ENCODE results near the gene CCND2. TPM values are rescaled to one million over a fixed set of nuclear protein-coding genes. Genes with fewer than 3 reads are reported as not detected.
A peak's percentile ranks its signal among the peaks of the same experiment; 100 is the strongest.

Gene CCND2
- total and polyA plus RNA-seq, 11 donors: 48.0 to 620 (median 208) TPM

DNA sequence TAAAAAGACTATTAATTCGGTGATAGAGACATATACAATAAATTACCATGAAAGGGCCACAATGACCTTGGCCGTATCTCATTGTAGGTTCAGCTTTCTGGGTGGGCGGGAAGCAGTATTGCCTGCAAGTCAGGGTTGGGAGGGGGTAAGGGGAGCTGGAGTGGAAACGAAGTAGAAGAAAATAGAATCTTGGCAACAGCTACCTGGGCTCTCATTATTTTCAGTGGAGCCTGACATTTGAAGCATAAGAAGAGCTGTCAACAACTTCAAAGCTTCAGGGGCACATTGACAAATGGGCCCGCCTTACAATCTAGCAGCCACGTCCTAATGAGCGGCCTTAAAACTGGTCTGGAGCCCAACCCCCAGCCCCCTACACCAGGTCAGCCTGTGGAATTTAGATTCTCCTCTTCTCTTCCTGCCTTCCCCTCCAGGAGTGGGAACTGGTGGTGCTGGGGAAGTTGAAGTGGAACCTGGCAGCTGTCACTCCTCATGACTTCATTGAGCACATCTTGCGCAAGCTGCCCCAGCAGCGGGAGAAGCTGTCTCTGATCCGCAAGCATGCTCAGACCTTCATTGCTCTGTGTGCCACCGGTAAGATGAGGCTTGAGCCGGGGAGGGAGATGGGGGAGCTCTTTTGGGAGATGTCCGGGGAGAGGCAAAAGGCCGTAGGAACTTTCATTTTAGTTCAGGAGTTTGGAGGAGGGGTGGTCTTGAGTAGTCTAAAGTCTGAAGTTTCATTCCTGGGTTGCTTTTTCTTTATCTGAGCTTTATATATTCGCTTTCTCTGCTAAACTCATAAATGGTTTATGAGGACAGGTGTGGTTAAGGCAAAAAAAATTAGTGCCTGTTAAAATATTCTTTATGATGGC, 5.0 kb downstream of the CCND2 start:
- TF ChIP-seq, protein P1, sequence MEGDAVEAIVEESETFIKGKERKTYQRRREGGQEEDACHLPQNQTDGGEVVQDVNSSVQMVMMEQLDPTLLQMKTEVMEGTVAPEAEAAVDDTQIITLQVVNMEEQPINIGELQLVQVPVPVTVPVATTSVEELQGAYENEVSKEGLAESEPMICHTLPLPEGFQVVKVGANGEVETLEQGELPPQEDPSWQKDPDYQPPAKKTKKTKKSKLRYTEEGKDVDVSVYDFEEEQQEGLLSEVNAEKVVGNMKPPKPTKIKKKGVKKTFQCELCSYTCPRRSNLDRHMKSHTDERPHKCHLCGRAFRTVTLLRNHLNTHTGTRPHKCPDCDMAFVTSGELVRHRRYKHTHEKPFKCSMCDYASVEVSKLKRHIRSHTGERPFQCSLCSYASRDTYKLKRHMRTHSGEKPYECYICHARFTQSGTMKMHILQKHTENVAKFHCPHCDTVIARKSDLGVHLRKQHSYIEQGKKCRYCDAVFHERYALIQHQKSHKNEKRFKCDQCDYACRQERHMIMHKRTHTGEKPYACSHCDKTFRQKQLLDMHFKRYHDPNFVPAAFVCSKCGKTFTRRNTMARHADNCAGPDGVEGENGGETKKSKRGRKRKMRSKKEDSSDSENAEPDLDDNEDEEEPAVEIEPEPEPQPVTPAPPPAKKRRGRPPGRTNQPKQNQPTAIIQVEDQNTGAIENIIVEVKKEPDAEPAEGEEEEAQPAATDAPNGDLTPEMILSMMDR (IDR thresholded peaks at IDR 0.05): no peak
- peak in 1 of 2 donors; percentile 19 for TF ChIP-seq POLR2A (IDR thresholded peaks at IDR 0.05)
- peak; percentile 46 to 73 (median 54) for ATAC-seq
- H3K27ac ChIP-seq: peak overlapping the region in 11 of 12 donors; percentile 52 to 98 (median 92)
- H3K36me3 ChIP-seq: peaks cover 0 to 74% (median 69%) of the 10 kb centered on the region in 9 donors
- WGBS, 4 donors: 29 to 43% (median 33%) methylated on average over 15 of the region's 15 CpGs
- H3K4me1 ChIP-seq: peaks cover 7 to 80% (median 61%) of the 10 kb centered on the region in 12 donors
- H3K27me3 ChIP-seq: peaks cover 0 to 7% (median 0%) of the 10 kb centered on the region in 9 donors
- intact Hi-C loops (cut with DNase I): loop anchor here in 8 of 10 donors (2.0 to 10.0 kb wide), 8 partner anchors 44 to 394 kb away; partner anchors contain the start of gene TIGAR (in 1 of the 8)
- H3K4me3 ChIP-seq: peak overlapping the region in 6 of 12 donors; percentile 7 to 68 (median 26)
- H3K9me3 ChIP-seq: no peaks in the 10 kb centered on the region
- peak; percentile 64 to 92 (median 85) for DNase-seq

DNA sequence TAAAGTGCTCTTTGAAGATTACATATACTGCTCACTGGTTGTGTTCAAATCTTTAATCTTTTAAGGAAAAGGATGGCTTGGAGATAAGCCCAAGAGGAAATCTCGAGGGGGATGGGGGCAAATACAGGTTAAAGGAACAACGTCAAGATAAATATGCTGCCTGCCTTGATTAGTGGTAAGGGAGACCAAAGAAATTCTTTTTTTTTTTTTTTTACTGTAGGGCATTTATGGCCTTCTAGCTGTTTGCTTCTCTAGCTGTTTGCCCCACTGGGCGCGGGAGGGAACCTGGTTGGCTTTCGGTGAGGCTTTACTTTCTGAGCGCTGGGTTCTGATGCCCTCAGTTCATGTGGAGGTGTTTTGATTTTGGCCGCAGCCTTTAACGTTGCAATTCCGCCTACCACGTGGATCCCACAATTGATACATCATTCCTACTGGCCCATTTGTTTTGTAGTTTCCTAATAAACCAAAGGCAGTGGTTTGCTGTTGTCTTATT, 5.7 kb downstream of the CCND2 start:
- WGBS, 4 donors: 43 to 60% (median 57%) methylated on average over 10 of the region's 10 CpGs
- TF ChIP-seq POLR2A (IDR thresholded peaks at IDR 0.05): no peak
- TF ChIP-seq, protein P1 (IDR thresholded peaks at IDR 0.05): no peak
- peaks cover 7 to 82% (median 62%) of the 10 kb centered on the region in 12 donors for H3K4me1 ChIP-seq

DNA sequence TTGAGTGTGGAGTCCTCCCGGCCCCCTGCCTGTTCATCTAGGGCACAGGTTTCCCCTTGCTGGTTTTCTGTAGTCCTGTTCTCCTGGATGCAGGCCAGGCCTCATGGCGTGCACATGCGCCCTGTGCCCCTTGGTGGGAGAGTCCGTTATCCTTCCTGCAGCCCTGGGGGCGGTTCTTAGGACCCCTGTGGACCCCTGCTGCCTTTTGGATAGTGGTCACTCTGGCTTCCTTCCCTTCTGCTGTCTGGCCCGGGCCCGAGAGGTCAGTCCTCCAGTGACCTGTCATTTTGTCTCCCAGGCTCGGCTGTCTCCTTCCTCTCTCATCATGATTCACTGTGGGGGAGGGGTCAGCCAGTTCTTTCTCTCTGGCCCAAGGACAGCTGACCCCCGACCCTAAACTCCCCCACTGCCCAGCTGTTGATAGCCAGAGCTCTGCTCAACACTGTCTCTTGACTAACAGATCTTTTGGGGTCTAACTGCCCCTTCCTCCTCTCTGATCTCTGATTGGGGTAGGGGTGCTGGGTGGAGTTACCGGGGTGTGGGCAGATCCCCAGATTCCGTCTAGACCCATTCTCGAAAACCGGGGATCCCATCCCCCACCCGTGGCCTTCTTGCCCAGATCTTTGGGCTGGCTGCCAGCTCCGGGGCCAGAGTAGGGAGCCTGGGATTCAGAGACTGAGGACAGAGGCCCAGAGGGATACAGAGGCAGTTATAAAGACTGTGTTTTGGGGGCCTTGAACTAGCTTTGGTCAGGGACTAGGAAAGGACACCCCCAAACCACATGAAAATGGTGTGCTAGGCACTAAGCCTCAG, 7.0 kb downstream of the CCND2 start:
- H3K27me3 ChIP-seq: no peaks in the 10 kb centered on the region
- peak overlapping the region; percentile 49 to 98 (median 84) for H3K27ac ChIP-seq
- DNase-seq: peak; percentile 72 to 86 (median 84)
- no peak for TF ChIP-seq POLR2A (IDR thresholded peaks at IDR 0.05)
- TF ChIP-seq, protein P1 (IDR thresholded peaks at IDR 0.05): no peak
- H3K9me3 ChIP-seq: no peaks in the 10 kb centered on the region
- peaks cover 0 to 94% (median 88%) of the 10 kb centered on the region in 9 donors for H3K36me3 ChIP-seq
- H3K4me1 ChIP-seq: peaks cover 7 to 92% (median 65%) of the 10 kb centered on the region in 12 donors
- peak; percentile 22 to 57 (median 46) for ATAC-seq
- 9 to 30% (median 22%) methylated on average over 14 to 15 of the region's 15 CpGs for whole genome bisulfite sequencing, 4 donors
- intact Hi-C loops (cut with DNase I): loop anchor here in 2 of 10 donors (5.0 to 10.0 kb wide), 2 partner anchors 393 to 396 kb away; no protein-coding TSS in a partner anchor
- H3K4me3 ChIP-seq: peak overlapping the region in 7 of 12 donors; percentile 8 to 29 (median 20)

More for the DNA sequence above, 5.7 kb downstream of the CCND2 start:
- intact Hi-C loops (cut with DNase I): loop anchor here in 8 of 10 donors (2.0 to 10.0 kb wide), 8 partner anchors 43 to 394 kb away; partner anchors contain the start of gene TIGAR (in 1 of the 8)
- DNase-seq (no peak), ATAC-seq (no peak)
- peaks cover 0 to 3% (median 0%) of the 10 kb centered on the region in 9 donors for H3K27me3 ChIP-seq
- peak overlapping the region in 5 of 12 donors; percentile 10 to 39 (median 27) for H3K4me3 ChIP-seq
- H3K27ac ChIP-seq: peak overlapping the region; percentile 38 to 98 (median 90)
- H3K36me3 ChIP-seq: peaks cover 0 to 81% (median 75%) of the 10 kb centered on the region in 9 donors
- H3K9me3 ChIP-seq: no peaks in the 10 kb centered on the region
